B cell (primary cell): ENCODE measurements around the gene WDR5. TPM values are rescaled to one million over a fixed set of nuclear protein-coding genes. Genes with fewer than 3 reads are reported as not detected.

Experiments
- ATAC-seq: fragments of 200-7000 bp; cut with Tn5 transposase; one replicate; pipeline ENCODE4 v1.10.0; 2021; ENCODE audit warnings: low read depth, mild to moderate bottlenecking, moderate number of reproducible peaks, moderate library complexity
- CTCF ChIA-PET: fragments of 350-600 bp; sonication (Branson Sonifier 250); formaldehyde crosslinking; loops from one replicate; lab custom pipeline; 2021; ENCODE audit warnings: antibody characterized with exemption, inconsistent platforms; lab: Charles Lee
- POLR2A ChIA-PET: fragments of 350-600 bp; sonication (Branson Sonifier 250); formaldehyde crosslinking; loops from one replicate; lab custom pipeline; 2021; ENCODE audit warnings: antibody characterized with exemption; lab: Charles Lee
- DNase-seq: peaks from one replicate; pipeline ENCODE4 v3.0.0; 2013
- H2AFZ ChIP-seq: 2 replicates; pipeline ENCODE4 v1.6.1; 2012; ENCODE audit warnings: mild to moderate bottlenecking, low read depth, low read length; ENCODE audit not compliant: insufficient read depth, poor library complexity, severe bottlenecking
- H3K27ac ChIP-seq, 2 donors: 1 replicate in 1 of 2; 2 replicates in 1 of 2; pipeline ENCODE4 v1.5.1; 2012 to 2013; ENCODE audit warnings: low read length in 2 of 2, mild to moderate bottlenecking in 2 of 2, moderate library complexity in 1 of 2
- H3K27me3 ChIP-seq, 4 experiments: fragments of 200-600 bp in 1 of 4; sonication (generic) in 1 of 4; replicated peaks in 1 of 4; 1 replicate in 2 of 4; 2 replicates in 2 of 4; pipeline versions ENCODE4 v1.6.1 to v1.7.0; 2013 to 2016; ENCODE audit warnings: low read length in 3 of 4, mild to moderate bottlenecking in 2 of 4, mixed read lengths in 1 of 4, moderate library complexity in 1 of 4; ENCODE audit not compliant: insufficient read depth in 4 of 4, control insufficient read depth in 3 of 4; ENCODE audit errors: control extremely low read depth in 1 of 4
- H3K36me3 ChIP-seq, 2 experiments: replicated peaks in 1 of 2; 1 replicate in 1 of 2; 2 replicates in 1 of 2; pipeline versions ENCODE4 v1.6.1 to v1.7.1; 2013; ENCODE audit warnings: low read length in 1 of 2; ENCODE audit not compliant: insufficient read depth in 2 of 2, control insufficient read depth in 1 of 2; ENCODE audit errors: control extremely low read depth in 1 of 2, extremely low read depth in 1 of 2
- H3K4me1 ChIP-seq, 2 donors: fragments of 200-600 bp in 1 of 2; sonication (generic) in 1 of 2; 1 replicate in 1 of 2; 2 replicates in 1 of 2; pipeline versions ENCODE4 v1.5.1 to v1.6.1; 2013 to 2017; ENCODE audit warnings: low read length in 2 of 2; ENCODE audit not compliant: control insufficient read depth in 2 of 2, insufficient read depth in 2 of 2
- H3K4me2 ChIP-seq: replicated peaks from 2 replicates; pipeline ENCODE3; 2012; ENCODE audit warnings: mild to moderate bottlenecking, low read depth, low read length; ENCODE audit not compliant: poor library complexity, severe bottlenecking
- H3K4me3 ChIP-seq, 5 experiments: fragments of 200-600 bp in 1 of 5; sonication (generic) in 1 of 5; 1 replicate in 3 of 5; 2 replicates in 2 of 5; pipeline versions ENCODE4 v1.5.1 to v1.7.0; 2011 to 2016; ENCODE audit warnings: low read length in 4 of 5, mild to moderate bottlenecking in 4 of 5, low read depth in 2 of 5, control low read depth in 1 of 5, moderate library complexity in 1 of 5; ENCODE audit not compliant: insufficient read depth in 1 of 5; ENCODE audit errors: control extremely low read depth in 1 of 5, extremely low read depth in 1 of 5
- H3K79me2 ChIP-seq: fragments of 200-600 bp; sonication (generic); one replicate; pipeline ENCODE4 v1.6.0; 2016; ENCODE audit warnings: low read length; ENCODE audit not compliant: control insufficient read depth, insufficient read depth
- H3K9ac ChIP-seq: fragments of 200-600 bp; sonication (generic); 2 replicates; pipeline ENCODE4 v1.6.1; 2017; ENCODE audit warnings: mild to moderate bottlenecking, low read length, moderate library complexity
- H3K9me3 ChIP-seq, 3 donors: one replicate each; pipeline versions ENCODE4 v1.6.1 to v1.7.1; 2013; ENCODE audit warnings: low read length in 2 of 3; ENCODE audit not compliant: control insufficient read depth in 2 of 3, insufficient read depth in 1 of 3; ENCODE audit errors: control extremely low read depth in 1 of 3
- H4K20me1 ChIP-seq: 2 replicates; pipeline ENCODE4 v1.6.0; 2012; ENCODE audit warnings: mild to moderate bottlenecking, low read length; ENCODE audit not compliant: insufficient read depth, control insufficient read depth, poor library complexity, severe bottlenecking
- H3K27ac Mint-ChIP-seq: one replicate; pipeline ENCODE4 v1.8.0; 2021; ENCODE audit warnings: mixed read lengths
- H3K27me3 Mint-ChIP-seq: one replicate; pipeline ENCODE4 v1.8.0; 2021; ENCODE audit warnings: mixed read lengths
- H3K4me1 Mint-ChIP-seq: one replicate; pipeline ENCODE4 v1.8.0; 2021; ENCODE audit warnings: mixed read lengths
- H3K4me3 Mint-ChIP-seq: one replicate; pipeline ENCODE4 v1.8.0; 2021; ENCODE audit warnings: mixed read lengths
- H3K9me3 Mint-ChIP-seq: one replicate; pipeline ENCODE4 v1.8.0; 2022; ENCODE audit warnings: mixed read lengths; ENCODE audit not compliant: insufficient read depth
- EZH2 ChIP-seq: IDR thresholded peaks from 2 replicates; pipeline ENCODE4 v1.6.1; 2012; ENCODE audit warnings: borderline replicate concordance, low read depth, mild to moderate bottlenecking, moderate library complexity, low read length; ENCODE audit not compliant: insufficient read depth, poor library complexity, severe bottlenecking
- WGBS: methylation state at CpG from one replicate; pipeline ENCODE4 v1.1.5; 2013; ENCODE audit warnings: missing lambda C conversion rate; ENCODE audit not compliant: insufficient coverage; 5-methylcytosine and 5-hydroxymethylcytosine counted together
- intact Hi-C: fragments of 100-400 bp; cut with micrococcal nuclease; formaldehyde crosslinking; loops from one replicate; pipeline ENCODE4 v1.10.0; 2022
- polyA plus RNA-seq: library from polyadenylated mRNA; depleted of rRNA; stranded (reverse); fragments of >200 nt; gene quantifications from 2 replicates; pipeline ENCODE4 v1.2.3, GENCODE V29; 2012
- total RNA-seq, 2 donors: library from RNA; stranded (reverse); fragments of 120-200 nt in 1 of 2; gene quantifications; 1 replicate in 1 of 2; 2 replicates in 1 of 2; pipeline versions ENCODE4 v1.2.3 to v1.2.4, GENCODE V29; 2013 to 2022
- TF ChIP-seq, protein P1 (sequence below): fragments of 200-600 bp; IDR thresholded peaks from one replicate; pipeline ENCODE4 v1.8.0; 2022; ENCODE audit warnings: antibody characterized with exemption, mild to moderate bottlenecking

Gene WDR5
- total and polyA plus RNA-seq, 2 donors (not counting 1 experiment from before 2014, with no cell fraction given): 18.0 to 23.8 TPM

DNA sequence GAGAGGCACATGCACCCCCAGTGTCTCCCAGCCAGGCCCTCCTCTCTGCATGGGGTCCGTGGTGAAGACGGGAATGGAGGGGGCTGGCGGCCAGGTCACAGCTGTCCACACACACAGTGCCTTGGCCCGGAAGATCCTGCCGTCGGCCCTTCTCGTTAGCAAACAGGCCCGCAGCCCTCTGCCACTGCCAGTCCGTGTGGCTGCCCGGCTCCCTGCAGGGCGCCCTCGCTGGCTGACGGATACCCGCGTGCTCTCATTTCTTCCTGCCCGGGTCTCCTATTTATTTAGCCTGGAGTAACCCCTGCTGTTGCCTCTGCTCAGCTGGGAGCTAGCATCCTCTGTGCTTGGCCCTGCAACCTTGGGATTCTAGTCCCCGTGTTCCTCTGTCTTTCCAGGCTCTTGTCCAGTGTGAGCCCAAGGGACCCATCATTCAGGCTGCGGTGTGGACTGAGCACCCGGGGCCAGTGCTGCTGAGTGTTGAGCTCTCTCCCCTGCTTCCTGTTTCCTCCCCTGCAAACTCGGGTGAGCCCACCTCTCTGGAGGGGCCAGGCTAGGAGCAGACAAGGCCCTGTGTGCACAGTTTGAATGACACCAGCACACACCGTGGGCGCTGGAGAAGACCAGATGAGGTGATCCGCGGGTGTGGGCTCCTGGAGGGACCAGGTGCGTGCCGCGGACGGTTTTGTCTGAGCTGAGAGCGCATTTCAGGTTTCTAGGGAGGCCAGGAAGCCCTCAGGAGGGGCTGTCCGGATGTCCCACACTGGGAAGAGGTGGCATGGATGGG lies 43.1 kb downstream of the WDR5 start:
- Histone ChIP-seq H3K4me1 (peaks cover 15 to 23% of the 10 kb centered on the region in 2 donors), H3K27me3 (peaks cover 0 to 36% (median 8%) of the 10 kb centered on the region in 4 experiments), H3K27ac (no peak overlapping the region), H4K20me1 (no peaks in the 10 kb centered on the region), H3K4me2 (no peak overlapping the region), H3K79me2 (no peaks in the 10 kb centered on the region), H3K9me3 (peaks cover 0 to 10% (median 0%) of the 10 kb centered on the region in 3 donors), H3K36me3 (no peaks in the 10 kb centered on the region), H2AFZ (no peak overlapping the region), H3K9ac (no peak overlapping the region), H3K4me3 (no peak overlapping the region)
- no peak for TF ChIP-seq EZH2
- TF ChIP-seq, protein P1, sequence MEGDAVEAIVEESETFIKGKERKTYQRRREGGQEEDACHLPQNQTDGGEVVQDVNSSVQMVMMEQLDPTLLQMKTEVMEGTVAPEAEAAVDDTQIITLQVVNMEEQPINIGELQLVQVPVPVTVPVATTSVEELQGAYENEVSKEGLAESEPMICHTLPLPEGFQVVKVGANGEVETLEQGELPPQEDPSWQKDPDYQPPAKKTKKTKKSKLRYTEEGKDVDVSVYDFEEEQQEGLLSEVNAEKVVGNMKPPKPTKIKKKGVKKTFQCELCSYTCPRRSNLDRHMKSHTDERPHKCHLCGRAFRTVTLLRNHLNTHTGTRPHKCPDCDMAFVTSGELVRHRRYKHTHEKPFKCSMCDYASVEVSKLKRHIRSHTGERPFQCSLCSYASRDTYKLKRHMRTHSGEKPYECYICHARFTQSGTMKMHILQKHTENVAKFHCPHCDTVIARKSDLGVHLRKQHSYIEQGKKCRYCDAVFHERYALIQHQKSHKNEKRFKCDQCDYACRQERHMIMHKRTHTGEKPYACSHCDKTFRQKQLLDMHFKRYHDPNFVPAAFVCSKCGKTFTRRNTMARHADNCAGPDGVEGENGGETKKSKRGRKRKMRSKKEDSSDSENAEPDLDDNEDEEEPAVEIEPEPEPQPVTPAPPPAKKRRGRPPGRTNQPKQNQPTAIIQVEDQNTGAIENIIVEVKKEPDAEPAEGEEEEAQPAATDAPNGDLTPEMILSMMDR: no peak
- DNase-seq (no peak), ATAC-seq (no peak)
- Mint-ChIP-seq H3K4me3 (no peak overlapping the region), H3K4me1 (peaks cover 15% of the 10 kb centered on the region), H3K9me3 (no peaks in the 10 kb centered on the region), H3K27ac (no peak overlapping the region), H3K27me3 (peaks cover 24% of the 10 kb centered on the region)
- ChIA-PET POLR2A (no interaction called here), CTCF (interaction anchor here (0.5 to 1.9 kb wide), 3 partner anchors 8 to 267 kb away, joined by 4 to 8 read pairs (median 4); no protein-coding TSS in a partner anchor)
- intact Hi-C loops: no loop called here
- 50% methylated on average over 30 of the region's 30 CpGs for WGBS

DNA sequence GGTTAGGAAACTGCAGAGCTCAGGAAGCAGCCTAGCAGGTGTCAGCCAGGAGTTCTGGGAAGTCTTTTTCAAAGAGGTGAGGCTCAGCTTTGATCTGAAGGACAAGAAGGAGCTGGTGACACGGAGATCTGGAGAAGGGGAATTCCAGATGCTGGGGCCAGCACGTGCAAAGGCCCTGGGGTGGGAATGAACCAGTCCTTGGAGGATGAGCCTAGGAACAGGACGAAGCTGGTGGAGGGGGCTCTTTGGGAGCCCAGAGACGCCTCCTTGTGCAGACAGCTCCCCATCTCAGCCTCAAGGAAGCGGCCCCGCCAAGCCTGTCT lies 43.7 kb downstream of the WDR5 start:
- Mint-ChIP-seq H3K4me3 (no peak overlapping the region), H3K4me1 (peaks cover 9% of the 10 kb centered on the region), H3K9me3 (no peaks in the 10 kb centered on the region), H3K27me3 (peaks cover 24% of the 10 kb centered on the region), H3K27ac (no peak overlapping the region)
- Histone ChIP-seq H3K9me3 (peaks cover 0 to 10% (median 0%) of the 10 kb centered on the region in 3 donors), H3K9ac (no peak overlapping the region), H3K79me2 (no peaks in the 10 kb centered on the region), H2AFZ (no peak overlapping the region), H4K20me1 (no peaks in the 10 kb centered on the region), H3K36me3 (no peaks in the 10 kb centered on the region), H3K27ac (no peak overlapping the region), H3K27me3 (peaks cover 0 to 36% (median 8%) of the 10 kb centered on the region in 4 experiments), H3K4me3 (no peak overlapping the region), H3K4me2 (no peak overlapping the region), H3K4me1 (peaks cover 9 to 17% of the 10 kb centered on the region in 2 donors)
- no peak for ATAC-seq
- no peak for DNase-seq
- POLR2A ChIA-PET: no interaction called here
- intact Hi-C loops: no loop called here
- 92% methylated on average over 6 of the region's 6 CpGs for WGBS
- no peak for TF ChIP-seq EZH2
- TF ChIP-seq, protein P1: no peak
- CTCF ChIA-PET: interaction anchor here (0.5 to 1.9 kb wide), 3 partner anchors 9 to 266 kb away, joined by 4 to 8 read pairs (median 4); no protein-coding TSS in a partner anchor
